Endothelial cell of hepatic sinusoid (primary cell): ENCODE measurements around the gene MYH8.

ENCODE experiments used
- in situ Hi-C: cut with HindIII; loops from 2 replicates; pipeline ENCODE4 v1.10.0; 2017; ENCODE audit warnings: low sequenced_read_pairs

MYH8 gene

DNA sequence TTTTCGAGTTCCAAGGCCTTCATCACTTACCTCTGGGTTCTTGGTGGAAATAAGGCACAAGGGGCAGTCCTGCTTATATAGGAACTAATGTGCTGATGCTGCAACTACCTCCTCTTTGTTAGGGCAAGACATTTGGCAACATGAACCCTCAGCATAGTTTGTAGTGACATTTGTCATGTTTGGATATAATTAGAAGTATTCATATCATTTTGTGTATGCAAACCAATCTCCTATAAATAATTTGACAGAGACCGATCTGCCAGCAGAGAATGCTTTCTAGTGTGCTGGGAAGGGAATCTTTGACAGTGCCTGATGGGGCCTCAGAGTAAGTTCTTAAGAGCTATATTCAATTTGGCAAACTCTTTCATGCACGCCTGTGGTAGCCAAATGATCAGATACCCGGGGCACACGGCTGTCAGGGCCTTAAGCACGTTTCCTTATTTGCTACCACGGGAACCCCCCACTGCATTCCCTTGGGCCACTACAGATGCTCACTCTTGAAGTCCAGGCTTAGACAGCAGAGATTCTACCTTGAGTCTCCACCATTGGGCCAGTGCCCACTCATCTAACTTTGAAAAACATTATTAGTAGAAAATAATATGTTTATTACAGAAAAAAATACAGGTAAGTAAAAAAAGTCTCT lies at the start of gene MYH8:
TSS of gene MYH8 (minus strand) at position 51 of the 643 bp plus-strand sequence. CDS start 1,723 bp downstream, outside the sequence.
- in situ Hi-C loops = no loop called here

DNA sequence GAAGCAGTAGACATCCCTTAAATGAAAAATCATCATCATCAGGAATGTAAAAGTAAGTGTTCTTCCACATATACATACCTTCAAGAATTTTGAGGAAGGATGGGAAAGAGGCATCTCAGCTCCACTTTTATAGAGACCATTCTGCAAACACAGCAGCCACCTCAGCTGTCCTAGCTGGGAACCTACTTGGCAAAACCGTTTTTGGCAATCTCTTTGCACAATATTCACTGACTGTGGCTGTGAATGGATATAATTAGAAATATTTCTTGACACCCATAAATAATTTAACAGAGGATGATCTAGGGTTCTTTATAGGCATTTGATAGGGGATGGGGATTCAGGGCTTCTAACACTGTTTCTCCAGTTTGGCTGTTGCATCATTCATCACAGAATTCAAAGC lies 47.7 kb upstream of the MYH8 start, which contains the start of gene MYH4:
TSS of gene MYH4 (minus strand) at position 101 of the 400 bp plus-strand sequence. CDS start 2,814 bp downstream, outside the sequence.
- in situ Hi-C loops = no loop called here

DNA sequence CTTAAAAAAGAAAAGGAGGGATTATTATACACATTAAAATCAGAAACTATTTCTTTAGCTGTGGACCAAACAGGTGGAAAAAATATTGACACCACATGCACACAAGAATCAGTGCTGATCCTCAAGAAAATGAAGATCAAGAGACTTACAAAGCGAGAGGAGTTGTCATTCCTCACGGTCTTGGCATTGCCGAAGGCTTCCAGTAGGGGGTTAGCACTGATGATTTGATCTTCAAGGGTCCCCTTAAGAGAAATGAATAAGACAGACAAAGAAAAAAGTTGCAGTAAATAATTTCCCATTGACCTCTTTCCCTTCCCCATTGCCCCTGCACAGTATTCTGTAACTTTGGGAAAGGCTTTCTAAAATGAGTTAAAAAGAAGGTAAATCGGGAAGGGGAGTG lies 41.7 kb upstream of the MYH8 start:
- in situ Hi-C loops = no loop called here

DNA sequence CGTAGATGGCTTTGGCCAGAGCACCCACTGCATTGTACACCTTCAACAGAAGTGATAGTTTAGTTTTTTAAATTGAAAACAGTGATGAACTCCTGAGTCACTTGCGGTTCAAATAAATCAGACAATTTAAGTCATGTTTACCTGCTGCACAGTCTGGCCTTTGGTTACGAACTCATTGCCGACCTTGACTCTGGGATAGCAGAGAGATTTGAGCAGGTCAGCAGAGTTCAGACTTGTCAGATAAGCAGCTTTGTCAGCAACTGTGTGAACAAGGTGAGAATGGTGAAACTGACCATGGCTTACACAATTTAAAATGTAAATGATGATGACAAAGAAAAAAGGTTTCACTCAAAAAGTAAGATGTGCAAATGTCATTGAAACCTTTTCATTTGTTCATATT lies 38.3 kb upstream of the MYH8 start:
- in situ Hi-C loops = no loop called here

DNA sequence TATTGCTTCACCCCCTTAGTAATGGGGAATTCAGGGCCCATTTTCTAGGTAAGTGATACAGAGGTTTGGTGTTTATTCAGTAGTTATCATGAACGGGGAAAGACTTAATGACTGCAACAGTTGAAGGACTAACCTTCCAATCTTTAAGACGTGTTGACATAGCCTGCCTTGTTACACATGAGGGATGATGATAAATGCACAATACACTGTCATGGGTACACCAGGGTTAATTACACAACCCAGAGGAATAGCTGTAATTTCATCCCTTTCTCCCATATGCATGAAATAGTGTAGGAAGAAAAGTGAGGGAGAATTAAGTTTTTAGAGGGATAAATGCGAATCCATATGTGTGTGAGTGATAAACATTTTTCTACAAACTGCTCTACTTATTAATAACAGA lies 37.0 kb upstream of the MYH8 start:
- in situ Hi-C loops = no loop called here

DNA sequence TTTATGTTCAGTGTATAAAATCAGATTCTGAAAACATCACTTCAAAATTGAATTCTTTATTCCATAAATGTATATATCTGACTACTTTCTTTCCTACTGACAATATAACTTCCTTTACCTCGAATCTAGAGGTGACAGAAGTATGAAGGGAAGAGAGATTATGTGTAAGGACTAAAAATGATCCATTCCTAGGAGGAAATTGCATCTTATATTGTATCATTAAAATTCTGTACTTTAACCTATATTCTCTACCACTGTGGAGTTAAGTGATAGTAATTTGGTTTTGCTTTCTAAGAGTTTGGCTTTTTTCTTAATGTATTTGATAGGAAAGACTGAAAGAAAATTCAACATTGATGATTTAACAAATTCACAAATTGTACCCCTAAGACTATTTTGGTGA lies 36.2 kb upstream of the MYH8 start:
- in situ Hi-C loops = no loop called here

DNA sequence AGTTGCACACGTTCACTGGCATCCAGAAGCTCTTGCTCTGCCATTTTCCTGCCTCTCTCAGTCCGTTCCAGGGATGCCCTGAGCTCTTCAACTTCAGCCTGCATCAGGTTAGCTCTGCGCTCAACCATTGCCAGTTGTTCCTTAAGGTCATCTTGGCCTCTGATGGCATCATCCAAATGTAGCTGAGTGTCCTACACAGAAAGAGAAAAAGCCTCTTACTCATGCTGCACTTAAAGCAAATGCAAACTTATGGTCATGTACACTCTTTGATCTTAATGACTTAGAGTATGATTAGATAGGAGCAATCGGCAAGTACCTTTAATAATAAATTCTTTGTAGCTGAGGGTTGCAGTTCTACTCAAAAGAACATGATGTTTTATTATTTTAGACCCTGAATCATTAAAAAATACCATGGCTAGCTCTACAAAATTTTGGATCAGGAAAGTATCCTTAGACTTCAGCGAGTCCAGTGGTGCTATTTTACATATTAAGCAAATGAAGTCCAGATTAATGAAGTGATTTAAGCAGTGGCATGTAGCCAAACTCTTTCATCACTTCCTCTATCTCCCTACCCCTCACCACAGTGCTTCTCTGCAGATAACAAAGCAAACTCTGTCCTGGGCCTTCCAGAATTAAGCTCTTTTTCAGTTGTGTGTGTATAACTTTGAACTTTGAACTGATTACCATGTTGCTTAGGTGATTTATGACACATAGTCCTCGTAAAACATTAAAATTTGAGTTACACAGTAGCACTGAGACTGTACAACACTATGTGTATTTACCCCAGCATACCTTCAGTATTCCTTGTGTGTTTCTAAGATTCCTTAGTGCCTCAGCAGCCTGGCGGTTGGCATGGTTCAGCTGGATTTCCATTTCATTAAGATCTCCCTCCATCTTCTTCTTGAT lies 25.5 kb upstream of the MYH8 start:
- in situ Hi-C loops = no loop called here

DNA sequence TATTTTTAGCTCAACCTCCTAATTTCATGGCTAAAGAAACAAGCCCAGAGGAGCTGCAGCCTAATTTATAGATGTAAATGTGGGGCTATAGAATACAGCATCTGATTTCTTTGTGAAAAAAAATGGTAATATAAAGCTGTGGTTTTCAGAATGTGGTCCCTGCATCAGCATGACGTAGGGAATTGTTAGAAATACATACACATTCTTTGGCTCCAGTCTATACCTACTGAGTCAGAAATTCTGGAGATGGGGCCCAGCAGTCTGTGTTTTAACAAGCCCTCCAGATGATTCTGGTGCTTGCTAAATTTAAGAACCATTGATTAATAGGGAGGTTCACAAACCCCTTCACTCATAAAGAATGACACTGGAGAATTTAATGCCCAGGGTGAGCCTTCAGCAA lies 18.1 kb upstream of the MYH8 start:
- in situ Hi-C loops = no loop called here

DNA sequence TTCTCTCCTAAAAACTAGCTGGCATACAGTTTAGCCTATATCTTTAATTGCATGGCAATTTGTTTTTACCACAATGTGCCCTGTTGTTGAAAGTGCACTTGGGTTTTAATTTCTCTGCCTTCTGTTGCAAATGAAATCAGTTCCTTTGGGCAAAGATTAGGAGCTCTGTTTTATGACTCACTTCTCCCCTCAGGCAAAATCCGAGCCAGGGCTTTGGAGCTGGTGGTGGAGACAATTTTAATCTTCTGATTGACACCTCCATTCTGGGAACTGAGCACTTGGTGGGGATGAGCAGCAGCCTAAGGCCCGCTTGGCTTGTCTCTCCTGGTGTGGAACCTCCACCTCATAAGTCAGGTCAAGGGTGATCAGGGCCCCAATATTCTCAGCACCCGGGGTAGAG lies 13.3 kb upstream of the MYH8 start:
- in situ Hi-C loops = no loop called here

DNA sequence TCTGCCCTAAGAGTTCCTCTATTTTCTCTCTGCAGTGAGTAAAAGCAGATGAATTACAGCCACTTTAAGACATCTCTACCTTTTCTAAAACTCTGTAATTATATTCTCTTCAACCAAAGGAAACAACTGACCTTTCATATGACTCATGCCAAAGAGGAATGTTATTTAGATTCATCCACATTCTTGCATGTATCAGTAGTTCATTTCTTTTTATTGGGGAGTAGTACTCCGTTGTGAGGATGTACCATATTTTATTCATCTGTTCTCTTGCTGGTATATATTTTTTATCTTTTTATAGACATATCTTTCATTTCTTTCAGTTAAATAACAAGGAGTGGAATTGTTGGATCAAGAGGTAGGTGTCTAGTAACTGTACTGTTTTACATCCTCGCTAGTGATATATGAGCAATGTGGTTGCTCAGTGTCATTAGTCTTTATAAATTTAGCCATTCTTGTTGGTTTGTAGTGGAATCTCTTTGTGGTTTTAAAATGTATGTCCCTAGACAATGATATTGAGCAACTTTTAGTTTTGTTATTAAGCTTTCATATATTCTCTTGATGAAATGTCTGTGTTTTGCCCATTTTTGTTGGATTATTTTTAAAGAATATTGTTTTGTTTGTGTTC lies 7.8 kb upstream of the MYH8 start:
- in situ Hi-C loops = no loop called here

DNA sequence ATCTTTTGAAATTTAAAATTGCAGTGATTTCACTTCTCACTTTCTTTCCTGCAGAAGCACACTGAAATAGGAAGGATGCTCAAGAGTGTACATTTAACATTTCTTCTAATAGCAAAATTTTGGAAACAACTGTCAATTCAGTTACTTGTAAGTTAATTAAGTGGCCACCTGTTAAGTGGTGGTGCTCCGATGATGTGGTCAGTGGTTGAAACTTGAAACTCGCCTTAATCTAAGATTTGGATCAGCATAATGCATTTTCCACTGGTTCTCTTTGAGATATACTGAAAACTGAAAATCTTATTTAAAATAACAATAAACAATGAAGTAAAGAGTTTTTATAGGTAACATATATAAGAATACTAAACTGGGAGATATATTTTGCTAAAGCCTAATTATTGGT lies 7.0 kb upstream of the MYH8 start:
- in situ Hi-C loops = no loop called here

DNA sequence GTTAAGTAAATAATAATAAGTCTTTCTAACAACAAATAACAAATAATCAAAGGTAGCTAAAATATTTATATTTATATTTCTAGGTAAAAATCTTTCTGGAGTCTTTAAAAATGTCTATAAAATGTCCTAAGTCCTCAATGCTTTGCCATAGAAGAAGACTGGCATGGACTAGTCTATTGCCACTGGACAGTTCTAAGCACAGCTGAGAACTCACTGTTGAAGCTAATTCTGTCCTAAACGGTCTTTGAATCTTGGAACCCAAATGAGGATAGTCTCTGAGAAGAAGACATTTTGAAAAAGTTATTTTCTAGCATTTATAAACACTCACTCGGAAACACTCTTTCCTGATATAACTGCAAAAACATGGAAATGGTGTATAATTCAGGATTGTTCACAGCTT lies 539 bp downstream of the MYH8 start:
- in situ Hi-C loops = no loop called here

DNA sequence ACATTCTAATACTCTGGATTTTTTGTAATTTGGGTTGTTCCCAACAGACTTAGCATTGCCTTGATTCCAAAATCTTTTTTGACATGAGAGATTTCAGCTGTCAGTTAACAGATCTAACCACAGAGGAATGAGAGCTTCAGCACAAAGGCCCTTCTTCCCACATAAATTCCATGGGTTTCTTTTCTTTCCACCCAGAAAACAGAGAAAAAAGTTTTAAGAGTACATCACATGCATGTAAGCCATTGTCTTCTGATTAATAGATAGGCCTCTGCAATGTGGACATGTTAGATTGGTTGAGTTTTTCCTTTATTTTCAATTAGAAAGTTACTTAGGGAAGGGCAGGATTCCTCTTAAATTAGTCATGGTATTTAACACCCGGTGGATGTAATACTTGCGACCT lies 939 bp downstream of the MYH8 start:
- in situ Hi-C loops = no loop called here

DNA sequence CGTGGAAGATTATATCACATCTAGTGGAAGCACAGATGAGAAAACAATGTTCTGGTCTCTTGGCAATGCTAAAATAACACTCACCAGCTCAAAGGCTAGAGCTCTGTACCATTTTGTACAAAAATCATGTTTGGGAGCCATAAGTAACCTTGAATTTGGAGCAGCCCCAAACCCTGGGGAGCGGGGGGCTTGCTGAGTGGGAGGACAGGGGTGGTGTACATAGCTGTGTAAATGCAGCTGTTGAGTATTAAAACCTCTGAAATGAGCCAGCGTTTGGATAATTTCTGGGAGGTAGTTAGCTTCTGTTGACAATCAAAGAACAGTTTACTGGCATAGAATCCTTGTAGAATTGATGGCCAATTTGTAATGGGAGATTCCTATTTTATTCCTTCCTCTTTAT lies 4.3 kb downstream of the MYH8 start:
- in situ Hi-C loops = no loop called here

DNA sequence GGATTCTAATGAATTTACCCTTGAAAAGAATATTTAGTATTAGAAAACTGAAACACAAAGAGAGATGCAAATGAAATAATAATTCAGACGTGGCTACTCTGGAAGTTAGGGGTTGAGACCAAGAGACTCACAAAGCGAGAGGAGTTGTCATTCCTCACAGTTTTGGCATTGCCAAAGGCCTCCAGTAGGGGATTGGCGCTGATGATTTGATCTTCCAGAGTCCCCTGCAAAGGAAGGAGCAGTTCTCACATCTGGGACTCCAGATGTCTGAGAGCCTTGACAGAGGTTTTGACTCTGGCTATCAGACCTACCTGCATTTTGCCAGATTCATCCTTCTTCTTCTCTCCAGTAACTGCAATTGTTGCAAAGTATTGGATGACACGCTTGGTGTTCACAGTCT lies 6.6 kb downstream of the MYH8 start:
- in situ Hi-C loops = no loop called here

DNA sequence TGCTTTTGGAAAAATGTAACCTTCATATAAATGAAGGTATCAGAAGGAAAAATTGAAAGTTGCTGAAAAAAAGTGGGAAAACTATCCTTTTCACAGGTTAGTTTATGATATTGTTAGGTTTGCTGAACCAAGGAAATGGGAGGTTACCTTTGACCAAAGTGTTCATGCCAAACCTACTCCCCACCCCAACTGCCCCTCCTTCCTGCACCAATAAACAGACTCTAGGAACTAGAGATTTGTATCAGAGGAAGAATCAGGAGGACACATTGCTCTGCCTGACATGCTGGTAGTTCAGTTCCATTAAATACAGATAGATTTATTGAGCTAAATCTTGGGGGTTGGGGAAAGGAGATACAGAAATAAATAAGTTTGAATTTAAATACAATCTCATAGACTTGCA lies 18.2 kb downstream of the MYH8 start:
- in situ Hi-C loops = no loop called here

DNA sequence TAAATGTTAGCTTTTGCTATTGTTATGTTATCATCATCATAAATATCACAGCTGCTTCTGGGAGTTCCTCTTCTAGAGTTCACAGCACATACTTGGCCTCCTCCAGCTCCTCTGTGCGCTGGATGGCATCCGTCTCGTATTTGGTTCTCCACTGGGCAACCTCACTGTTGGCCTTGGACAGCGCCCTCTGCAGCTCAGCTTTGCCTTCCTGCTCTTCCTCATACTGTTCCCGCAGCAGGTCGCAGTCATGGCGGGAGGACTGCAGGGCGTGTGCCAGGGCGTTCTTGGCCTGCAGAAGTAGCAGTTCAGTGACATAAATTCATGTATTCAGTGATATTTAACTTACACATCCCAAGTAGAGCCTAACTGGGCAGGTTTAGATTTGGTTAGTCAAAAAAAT lies 23.4 kb downstream of the MYH8 start:
- in situ Hi-C loops = no loop called here

DNA sequence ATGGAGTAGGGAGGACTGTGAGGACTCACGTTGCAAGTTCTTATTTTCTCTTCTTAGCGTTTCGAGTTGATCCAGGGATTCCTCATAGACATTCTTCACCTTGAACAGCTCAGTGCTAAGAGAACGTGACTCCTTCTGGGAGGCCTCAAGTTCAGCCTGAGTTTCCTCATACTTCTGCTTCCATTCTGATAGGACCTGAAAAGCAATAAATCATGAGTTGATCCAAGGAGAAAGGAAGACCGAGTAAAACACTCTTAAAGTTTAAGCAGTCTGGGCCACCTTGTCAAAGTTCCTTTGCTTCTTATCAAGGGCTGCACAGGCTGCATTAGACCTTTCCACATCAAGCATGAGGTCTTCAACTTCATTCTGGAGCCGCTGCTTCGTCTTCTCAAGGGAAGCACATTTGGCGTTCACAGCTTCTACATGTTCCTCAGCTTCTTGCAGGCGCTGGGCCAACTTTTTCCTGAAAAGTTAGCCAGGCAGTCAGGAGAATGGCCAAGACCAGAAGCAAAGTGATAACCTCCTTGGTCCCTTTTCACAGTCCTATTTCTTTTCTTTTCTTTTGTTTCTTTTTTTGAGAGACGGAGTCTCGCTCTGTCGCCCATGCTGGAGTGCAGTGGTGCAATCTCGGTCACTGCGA lies 25.1 kb downstream of the MYH8 start:
- in situ Hi-C loops = no loop called here

DNA sequence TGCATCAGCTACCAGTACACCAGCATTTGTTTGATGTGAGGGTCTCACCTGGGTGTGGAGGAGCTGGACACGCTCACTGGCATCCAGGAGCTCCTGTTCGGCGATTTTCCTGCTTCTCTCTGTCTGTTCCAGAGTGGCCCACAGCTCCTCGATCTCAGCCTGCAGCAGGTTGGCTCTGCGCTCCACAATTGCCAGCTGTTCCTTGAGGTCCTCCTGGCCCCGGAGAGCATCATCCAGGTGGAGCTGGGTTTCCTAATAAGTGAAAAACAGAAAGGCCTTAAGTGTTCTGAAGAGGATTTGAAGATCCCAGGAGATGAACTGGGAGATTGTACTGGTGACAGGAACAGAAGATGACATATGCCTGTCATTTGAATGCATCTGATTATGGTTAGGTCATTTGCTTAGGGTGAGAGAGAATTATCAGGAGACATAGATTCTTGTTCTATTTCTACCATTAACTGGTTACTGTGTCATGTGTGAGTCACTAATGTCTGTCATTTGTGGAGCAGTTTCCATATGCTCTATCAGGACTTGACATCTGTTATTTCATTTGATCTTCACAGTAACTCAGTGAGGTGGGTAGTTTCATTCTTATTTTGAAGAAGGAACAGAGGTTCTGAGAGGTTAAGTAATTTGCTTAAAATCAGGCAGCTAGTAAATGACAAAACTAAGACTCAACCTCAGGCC lies 27.4 kb downstream of the MYH8 start:
- in situ Hi-C loops = no loop called here

DNA sequence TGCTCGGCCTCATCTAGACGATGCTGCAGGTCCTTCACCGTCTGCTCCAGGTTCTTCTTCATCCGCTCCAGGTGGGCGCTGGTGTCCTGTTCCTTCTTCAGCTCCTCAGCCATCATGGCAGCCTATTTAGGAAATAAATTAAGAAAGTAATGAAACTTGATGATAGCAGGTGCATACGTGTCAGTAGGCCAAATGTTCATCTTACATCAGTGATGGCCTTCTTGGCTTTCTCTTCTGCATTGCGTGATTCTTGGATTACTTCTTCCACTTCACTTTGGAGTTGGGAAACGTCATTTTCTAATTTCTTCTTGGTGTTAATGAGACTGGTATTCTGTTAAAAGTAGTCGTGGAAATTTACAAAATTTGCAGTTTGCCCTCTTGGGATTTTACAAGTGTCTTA lies 28.9 kb downstream of the MYH8 start:
- in situ Hi-C loops = no loop called here

DNA sequence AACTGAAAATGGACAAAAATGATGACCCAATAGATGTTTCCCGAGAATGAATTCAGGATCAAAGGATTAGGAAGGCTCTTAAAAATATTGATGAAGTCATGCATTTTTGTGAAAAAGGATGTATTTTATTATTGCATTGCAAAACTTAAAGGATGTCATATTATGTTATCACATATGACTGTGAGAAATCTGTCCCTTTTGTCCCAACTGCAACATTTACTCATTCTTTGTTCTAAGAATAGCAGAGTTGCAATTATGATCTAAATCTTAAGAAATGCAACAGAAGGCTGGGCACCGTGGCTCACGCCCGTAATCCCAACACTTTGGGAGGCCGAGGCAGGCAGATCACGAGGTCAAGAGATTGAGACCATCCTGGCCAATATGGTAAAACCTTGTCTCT lies 35.9 kb downstream of the MYH8 start:
- in situ Hi-C loops = no loop called here
